Fibroblast of lung (primary cell): ENCODE measurements around the gene GALNT7. TPM values are rescaled to one million over a fixed set of nuclear protein-coding genes. Genes with fewer than 3 reads are reported as not detected.

ENCODE experiments used
- DNase-seq, 2 donors: peaks; one replicate each; pipeline versions ENCODE4 v3.0.0 to v3.0.0-alpha.2; 2010; ENCODE audit warnings: low read depth in 2 of 2
- H2AFZ ChIP-seq: 2 replicates; pipeline ENCODE4 v1.5.1; 2012; ENCODE audit warnings: low read length, control low read depth, inconsistent platforms
- H3K27ac ChIP-seq: 2 replicates; pipeline ENCODE4 v1.5.1; 2011; ENCODE audit warnings: low read length, control low read depth; ENCODE audit not compliant: insufficient read depth
- H3K27me3 ChIP-seq: 2 replicates; pipeline ENCODE4 v1.5.1; 2011; ENCODE audit warnings: mild to moderate bottlenecking, low read length; ENCODE audit not compliant: control insufficient read depth, insufficient read depth
- H3K36me3 ChIP-seq: 2 replicates; pipeline ENCODE4 v1.5.1; 2011; ENCODE audit warnings: low read length; ENCODE audit not compliant: control insufficient read depth, insufficient read depth
- H3K4me1 ChIP-seq: 2 replicates; pipeline ENCODE4 v1.5.1; 2011; ENCODE audit warnings: low read length; ENCODE audit not compliant: control insufficient read depth, insufficient read depth; ENCODE audit errors: extremely low read depth
- H3K4me2 ChIP-seq: 2 replicates; pipeline ENCODE4 v1.5.1; 2011; ENCODE audit warnings: low read length, control low read depth; ENCODE audit not compliant: insufficient read depth; ENCODE audit errors: extremely low read depth
- H3K4me3 ChIP-seq, 4 experiments: fragments of 200-600 bp in 1 of 4; sonication (generic) in 1 of 4; replicated peaks in 1 of 4; 2 replicates each; pipeline ENCODE4 v1.5.1; 2011 to 2016; ENCODE audit warnings: low read length in 4 of 4, low read depth in 3 of 4, mild to moderate bottlenecking in 3 of 4, control low read depth in 2 of 4, inconsistent platforms in 1 of 4, mixed read lengths in 1 of 4; ENCODE audit not compliant: insufficient read depth in 1 of 4; ENCODE audit errors: control extremely low read depth in 1 of 4
- H3K79me2 ChIP-seq: 2 replicates; pipeline ENCODE4 v1.5.1; 2012; ENCODE audit warnings: mild to moderate bottlenecking, low read length, inconsistent platforms; ENCODE audit not compliant: control insufficient read depth, insufficient read depth
- H3K9ac ChIP-seq: 2 replicates; pipeline ENCODE4 v1.5.1; 2011; ENCODE audit warnings: mild to moderate bottlenecking, low read length, control low read depth; ENCODE audit not compliant: insufficient read depth
- H3K9me3 ChIP-seq: 2 replicates; pipeline ENCODE4 v1.5.1; 2012; ENCODE audit warnings: low read depth, low read length; ENCODE audit not compliant: control insufficient read depth, insufficient read depth
- H4K20me1 ChIP-seq: 2 replicates; pipeline ENCODE4 v1.5.1; 2011; ENCODE audit warnings: low read length; ENCODE audit not compliant: control insufficient read depth, insufficient read depth; ENCODE audit errors: extremely low read depth
- EZH2 ChIP-seq: IDR thresholded peaks from 2 replicates; pipeline ENCODE4 v1.5.1; 2012; ENCODE audit warnings: low read length, control low read depth, mild to moderate bottlenecking; ENCODE audit errors: missing control alignments
- polyA plus RNA-seq, 2 donors: library from polyadenylated mRNA; depleted of rRNA in 1 of 2; stranded (reverse) in 1 of 2; unstranded in 1 of 2; fragments of >200 nt; gene quantifications; 2 replicates each; pipeline ENCODE4 v1.2.1, GENCODE V29; 2011 to 2012; ENCODE audit warnings: missing spikeins in 1 of 2
- total RNA-seq: library from RNA; depleted of rRNA; stranded (reverse); fragments of >200 nt; gene quantifications from 2 replicates; pipeline ENCODE4 v1.2.1, GENCODE V29; 2014
- TF ChIP-seq, protein P1 (sequence below), 2 donors: IDR thresholded peaks in 1 of 2; conservative IDR thresholded peaks in 1 of 2; 1 replicate in 1 of 2; 2 replicates in 1 of 2; pipeline ENCODE4 v1.5.1; 2011 to 2012; ENCODE audit warnings: low read length in 2 of 2, control low read depth in 1 of 2, inconsistent platforms in 1 of 2, low read depth in 1 of 2, mild to moderate bottlenecking in 1 of 2

Gene GALNT7
- total and polyA plus RNA-seq, 2 donors (not counting 1 experiment from before 2014, with no cell fraction given): 40.4 to 45.4 TPM

GRCh38 chr4:173226401-173226888, 57.8 kb downstream of the GALNT7 start:
- H2AFZ ChIP-seq: no peak overlapping the region
- H3K9ac ChIP-seq: no peak overlapping the region
- H4K20me1 ChIP-seq: no peaks in the 10 kb centered on the region
- no peaks in the 10 kb centered on the region for H3K36me3 ChIP-seq
- DNase-seq: no peak
- TF ChIP-seq EZH2: no peak
- TF ChIP-seq, protein P1, sequence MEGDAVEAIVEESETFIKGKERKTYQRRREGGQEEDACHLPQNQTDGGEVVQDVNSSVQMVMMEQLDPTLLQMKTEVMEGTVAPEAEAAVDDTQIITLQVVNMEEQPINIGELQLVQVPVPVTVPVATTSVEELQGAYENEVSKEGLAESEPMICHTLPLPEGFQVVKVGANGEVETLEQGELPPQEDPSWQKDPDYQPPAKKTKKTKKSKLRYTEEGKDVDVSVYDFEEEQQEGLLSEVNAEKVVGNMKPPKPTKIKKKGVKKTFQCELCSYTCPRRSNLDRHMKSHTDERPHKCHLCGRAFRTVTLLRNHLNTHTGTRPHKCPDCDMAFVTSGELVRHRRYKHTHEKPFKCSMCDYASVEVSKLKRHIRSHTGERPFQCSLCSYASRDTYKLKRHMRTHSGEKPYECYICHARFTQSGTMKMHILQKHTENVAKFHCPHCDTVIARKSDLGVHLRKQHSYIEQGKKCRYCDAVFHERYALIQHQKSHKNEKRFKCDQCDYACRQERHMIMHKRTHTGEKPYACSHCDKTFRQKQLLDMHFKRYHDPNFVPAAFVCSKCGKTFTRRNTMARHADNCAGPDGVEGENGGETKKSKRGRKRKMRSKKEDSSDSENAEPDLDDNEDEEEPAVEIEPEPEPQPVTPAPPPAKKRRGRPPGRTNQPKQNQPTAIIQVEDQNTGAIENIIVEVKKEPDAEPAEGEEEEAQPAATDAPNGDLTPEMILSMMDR (conservative IDR thresholded peaks at IDR 0.05 in 1 of 2, IDR thresholded peaks at IDR 0.05 in 1 of 2; ENCODE audit: low read depth in 1 of 2, low read length in 2 of 2): no peak
- H3K9me3 ChIP-seq: no peaks in the 10 kb centered on the region
- H3K27me3 ChIP-seq: no peaks in the 10 kb centered on the region
- no peak overlapping the region for H3K4me3 ChIP-seq
- H3K79me2 ChIP-seq: no peaks in the 10 kb centered on the region
- H3K27ac ChIP-seq: no peak overlapping the region
- no peak overlapping the region for H3K4me2 ChIP-seq
- no peaks in the 10 kb centered on the region for H3K4me1 ChIP-seq

DNA sequence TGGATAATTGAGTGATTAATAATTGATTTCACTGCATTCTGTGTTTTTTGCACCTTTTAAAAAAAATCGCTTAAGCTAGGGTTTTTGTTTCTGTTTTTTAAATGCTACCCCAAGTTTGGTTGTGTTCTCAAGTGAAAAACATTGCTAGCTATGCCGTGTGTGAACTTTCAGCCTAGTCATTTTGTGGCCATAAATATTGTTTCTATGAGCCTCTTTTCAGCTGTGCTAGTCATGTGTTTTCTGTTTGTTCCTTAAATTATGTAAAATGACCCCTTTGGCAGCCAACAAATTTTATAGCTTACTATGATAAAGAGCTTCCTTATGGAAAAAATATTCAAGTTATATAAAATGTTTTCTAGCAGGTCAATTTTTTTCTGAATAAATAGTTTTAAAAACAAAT, 59.1 kb downstream of the GALNT7 start:
- Histone ChIP-seq H3K4me3 (no peak overlapping the region), H3K79me2 (no peaks in the 10 kb centered on the region), H3K9ac (no peak overlapping the region), H3K9me3 (no peaks in the 10 kb centered on the region), H3K4me2 (no peak overlapping the region), H3K4me1 (no peaks in the 10 kb centered on the region), H3K36me3 (no peaks in the 10 kb centered on the region), H4K20me1 (no peaks in the 10 kb centered on the region), H2AFZ (no peak overlapping the region), H3K27me3 (no peaks in the 10 kb centered on the region), H3K27ac (no peak overlapping the region)
- TF ChIP-seq, protein P1 (conservative IDR thresholded peaks at IDR 0.05 in 1 of 2, IDR thresholded peaks at IDR 0.05 in 1 of 2; ENCODE audit: low read depth in 1 of 2, low read length in 2 of 2): no peak
- TF ChIP-seq EZH2: no peak
- no peak for DNase-seq

DNA sequence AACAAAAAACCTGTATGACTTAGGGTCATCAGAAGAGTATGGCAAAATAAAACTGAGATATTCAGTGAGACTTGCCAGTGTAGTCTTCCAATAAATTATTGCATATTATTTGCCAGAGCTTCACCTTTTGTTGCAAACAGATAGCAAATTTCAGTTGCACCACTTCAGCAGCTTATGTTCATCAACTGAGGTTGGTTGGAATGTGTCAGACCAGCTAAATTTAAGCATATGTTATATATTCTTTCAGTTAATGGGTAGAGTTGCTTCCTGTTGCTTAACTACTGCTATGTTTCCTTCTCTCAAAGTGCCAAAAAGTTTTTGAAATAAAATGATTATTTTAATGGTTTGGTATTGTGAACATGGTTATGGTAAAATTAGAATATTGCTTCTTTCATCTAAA, 61.5 kb downstream of the GALNT7 start:
- no peaks in the 10 kb centered on the region for H3K79me2 ChIP-seq
- H4K20me1 ChIP-seq: no peaks in the 10 kb centered on the region
- no peak overlapping the region for H3K9ac ChIP-seq
- H3K4me3 ChIP-seq: no peak overlapping the region
- no peak for DNase-seq
- no peaks in the 10 kb centered on the region for H3K4me1 ChIP-seq
- no peak overlapping the region for H3K27ac ChIP-seq
- H2AFZ ChIP-seq: no peak overlapping the region
- H3K27me3 ChIP-seq: no peaks in the 10 kb centered on the region
- TF ChIP-seq, protein P1 (conservative IDR thresholded peaks at IDR 0.05 in 1 of 2, IDR thresholded peaks at IDR 0.05 in 1 of 2; ENCODE audit: low read depth in 1 of 2, low read length in 2 of 2): no peak
- TF ChIP-seq EZH2: no peak
- H3K9me3 ChIP-seq: no peaks in the 10 kb centered on the region
- H3K36me3 ChIP-seq: no peaks in the 10 kb centered on the region
- H3K4me2 ChIP-seq: no peak overlapping the region
